ENCODE results near the gene PRSS36.

- TF ChIP-seq CTCF (IDR thresholded peaks at IDR 0.05; ENCODE audit: poor library complexity, severe bottlenecking) = no peak
- no peak for TF ChIP-seq TAF1 (IDR thresholded peaks at IDR 0.05; ENCODE audit: low read depth)
Measured at GRCh38 chr16:31136287-31136662, 13.6 kb downstream of the PRSS36 start.

Data from neural cell (in vitro differentiated cells).